T-cell (primary cell): ENCODE data around the gene NCMAP. TPM values are rescaled to one million over a fixed set of nuclear protein-coding genes. Genes with fewer than 3 reads are reported as not detected.

ENCODE experiments used
- ATAC-seq, 4 experiments: fragments of 200-7000 bp in 3 of 4; fragments of 150-1000 bp in 1 of 4; cut with Tn5 transposase; replicated peaks in 1 of 4; 1 replicate in 3 of 4; 2 replicates in 1 of 4; pipeline ENCODE4 v1.10.0; 2021; ENCODE audit warnings: moderate library complexity in 3 of 4, mild to moderate bottlenecking in 2 of 4, moderate number of reproducible peaks in 1 of 4
- CTCF ChIA-PET, 2 donors: fragments of 300-600 bp; sonication (Branson Sonifier 250); formaldehyde crosslinking; loops; one replicate each; lab custom pipeline; 2022; ENCODE audit warnings: antibody characterized with exemption in 2 of 2; lab: Charles Lee
- POLR2A ChIA-PET, 2 donors: fragments of 300-600 bp; sonication (Branson Sonifier 250); formaldehyde crosslinking; loops; one replicate each; lab custom pipeline; 2022; ENCODE audit warnings: antibody characterized with exemption in 2 of 2; lab: Charles Lee
- DNase-seq, 35 experiments: peaks; one replicate each; pipeline versions ENCODE4 v3.0.0 to v3.0.0-alpha.2; 2013 to 2023
- H3K27ac ChIP-seq: one replicate; pipeline ENCODE4 v1.5.1; 2013; ENCODE audit warnings: low read length
- H3K27me3 ChIP-seq, 2 experiments: replicated peaks in 1 of 2; 1 replicate in 1 of 2; 2 replicates in 1 of 2; pipeline versions ENCODE4 v1.6.1 to v1.7.0; 2013; ENCODE audit warnings: low read length in 1 of 2, mixed read lengths in 1 of 2; ENCODE audit not compliant: control insufficient read depth in 2 of 2, insufficient read depth in 2 of 2; ENCODE audit errors: extremely low read depth in 1 of 2
- H3K36me3 ChIP-seq, 2 donors: 1 replicate in 1 of 2; 2 replicates in 1 of 2; pipeline versions ENCODE4 v1.6.1 to v1.7.0; 2013; ENCODE audit warnings: low read length in 1 of 2; ENCODE audit not compliant: control insufficient read depth in 2 of 2, insufficient read depth in 1 of 2; ENCODE audit errors: extremely low read depth in 1 of 2
- H3K4me1 ChIP-seq, 2 experiments: 1 replicate in 1 of 2; 2 replicates in 1 of 2; pipeline versions ENCODE4 v1.6.1 to v1.7.0; 2013; ENCODE audit warnings: low read length in 2 of 2, mixed read lengths in 1 of 2; ENCODE audit not compliant: insufficient read depth in 2 of 2, control insufficient read depth in 1 of 2; ENCODE audit errors: extremely low read depth in 1 of 2
- H3K4me3 ChIP-seq, 2 donors: 1 replicate in 1 of 2; 2 replicates in 1 of 2; pipeline versions ENCODE4 v1.5.1 to v1.7.0; 2013; ENCODE audit warnings: mild to moderate bottlenecking in 2 of 2, low read length in 1 of 2, moderate library complexity in 1 of 2; ENCODE audit not compliant: control insufficient read depth in 1 of 2; ENCODE audit errors: extremely low read depth in 1 of 2
- H3K9me3 ChIP-seq: 2 replicates; pipeline ENCODE4 v1.7.0; 2013
- H3K27ac Mint-ChIP-seq, 2 donors: one replicate each; pipeline ENCODE4 v1.8.0; 2020 to 2021; ENCODE audit warnings: mild to moderate bottlenecking in 2 of 2, mixed read lengths in 2 of 2
- H3K27me3 Mint-ChIP-seq, 2 donors: one replicate each; pipeline ENCODE4 v1.8.0; 2021 to 2022; ENCODE audit warnings: mixed read lengths in 2 of 2
- H3K36me3 Mint-ChIP-seq: one replicate; pipeline ENCODE4 v1.8.0; 2021; ENCODE audit warnings: mixed read lengths
- H3K4me1 Mint-ChIP-seq, 3 donors: one replicate each; pipeline ENCODE4 v1.8.0; 2020 to 2022; ENCODE audit warnings: mixed read lengths in 3 of 3, mild to moderate bottlenecking in 1 of 3
- H3K4me3 Mint-ChIP-seq, 3 donors: one replicate each; pipeline ENCODE4 v1.8.0; 2020 to 2022; ENCODE audit warnings: mild to moderate bottlenecking in 3 of 3, mixed read lengths in 3 of 3, moderate library complexity in 3 of 3
- H3K9me3 Mint-ChIP-seq, 3 donors: one replicate each; pipeline ENCODE4 v1.8.0; 2020 to 2022; ENCODE audit warnings: mixed read lengths in 3 of 3
- WGBS: methylation state at CpG from one replicate; pipeline ENCODE4 v1.1.5; 2013; ENCODE audit warnings: missing lambda C conversion rate; ENCODE audit not compliant: insufficient coverage; 5-methylcytosine and 5-hydroxymethylcytosine counted together
- total RNA-seq, 35 experiments: library from RNA in 6 of 35; stranded (reverse) in 6 of 35; fragments of 120-200 nt in 1 of 35; gene quantifications; one replicate each; pipeline versions ENCODE4 v1.2.1 to v1.2.4 and lab custom pipeline; 2013 to 2026

NCMAP gene
- total RNA-seq, 5 donors from 2014 or later (not counting 1 experiment from before 2014, with no cell fraction given), result 0.13 to 0.23 (median 0.19) TPM; not detected in 1

DNA sequence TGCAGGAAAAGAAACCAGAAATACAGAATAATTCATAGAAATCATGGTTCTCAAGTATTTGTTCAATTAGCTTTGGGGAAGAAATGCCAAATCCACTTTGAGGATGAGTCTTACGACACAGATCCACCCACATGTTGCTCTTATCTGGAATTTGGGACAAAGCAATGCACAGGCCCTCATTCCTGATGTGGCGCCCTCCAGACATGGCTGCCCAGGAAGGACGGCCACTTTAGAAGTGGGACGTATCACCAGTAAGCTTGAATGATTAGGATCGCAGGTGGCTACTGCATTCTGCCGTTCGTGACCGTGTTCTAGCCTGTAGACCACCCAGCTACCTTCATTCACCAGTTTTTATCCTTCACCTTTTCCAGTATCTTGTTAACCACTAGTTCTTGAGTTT lies 20.1 kb upstream of the NCMAP start:
- CTCF ChIA-PET, result interaction anchor here (0.6 to 2.7 kb wide), 12 partner anchors 9 to 981 kb away, joined by 3 to 19 read pairs (median 6); partner anchors contain the start of genes NIPAL3 (in 1 of the 2) and RCAN3 (in 1 of the 2)
- Mint-ChIP-seq H3K9me3 (no peaks in the 10 kb centered on the region), H3K27ac (peak overlapping the region; percentile 99), H3K4me1 (peaks cover 73 to 83% (median 79%) of the 10 kb centered on the region in 3 donors), H3K4me3 (peak overlapping the region; percentile 79 to 83 (median 81)), H3K36me3 (peaks cover 52% of the 10 kb centered on the region), H3K27me3 (no peaks in the 10 kb centered on the region)
- POLR2A ChIA-PET, result interaction anchor here in 1 of 2 donors (0.6 to 2.2 kb wide), 7 partner anchors 21 to 746 kb away, joined by 3 to 18 read pairs (median 5); partner anchors contain the start of gene RCAN3
- WGBS, result 77% methylated on average over 3 of the region's 8 CpGs
- Histone ChIP-seq H3K27ac (peak overlapping the region; percentile 98), H3K27me3 (no peaks in the 10 kb centered on the region), H3K9me3 (no peaks in the 10 kb centered on the region), H3K4me3 (no peak overlapping the region), H3K36me3 (peaks cover 0 to 32% of the 10 kb centered on the region in 2 donors), H3K4me1 (peaks cover 21 to 36% of the 10 kb centered on the region in 2 experiments)
- ATAC-seq (no peak), DNase-seq (peak in 1 of 35 experiments; percentile 27)

DNA sequence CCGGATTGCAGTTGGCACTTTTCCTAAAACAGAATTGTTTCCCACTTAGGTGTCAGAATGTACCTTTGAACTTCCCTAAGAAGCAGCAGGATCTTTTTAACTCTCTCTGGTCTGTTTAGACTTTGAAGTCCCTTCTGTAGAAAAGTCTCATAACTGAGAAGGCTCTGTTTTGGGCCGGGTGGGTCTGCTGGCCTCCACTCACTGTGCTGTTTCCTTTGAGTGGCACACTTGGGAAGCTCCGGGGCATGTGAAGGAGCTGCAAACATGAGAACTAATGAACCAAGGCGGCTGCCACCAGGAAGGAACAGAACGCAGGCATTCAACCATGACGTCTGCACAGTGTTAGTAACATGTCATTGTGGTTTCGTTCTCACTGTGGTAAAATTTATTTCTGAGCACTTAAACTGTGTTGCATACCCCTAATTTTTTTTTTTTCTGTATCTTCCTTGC lies 19.5 kb upstream of the NCMAP start:
- peak overlapping the region; percentile 98 for H3K27ac ChIP-seq
- POLR2A ChIA-PET, result interaction anchor here (0.5 to 2.2 kb wide), 6 partner anchors 22 to 54 kb away, joined by 3 to 18 read pairs (median 8); partner anchors contain the start of gene RCAN3 (in 1 of the 2)

DNA sequence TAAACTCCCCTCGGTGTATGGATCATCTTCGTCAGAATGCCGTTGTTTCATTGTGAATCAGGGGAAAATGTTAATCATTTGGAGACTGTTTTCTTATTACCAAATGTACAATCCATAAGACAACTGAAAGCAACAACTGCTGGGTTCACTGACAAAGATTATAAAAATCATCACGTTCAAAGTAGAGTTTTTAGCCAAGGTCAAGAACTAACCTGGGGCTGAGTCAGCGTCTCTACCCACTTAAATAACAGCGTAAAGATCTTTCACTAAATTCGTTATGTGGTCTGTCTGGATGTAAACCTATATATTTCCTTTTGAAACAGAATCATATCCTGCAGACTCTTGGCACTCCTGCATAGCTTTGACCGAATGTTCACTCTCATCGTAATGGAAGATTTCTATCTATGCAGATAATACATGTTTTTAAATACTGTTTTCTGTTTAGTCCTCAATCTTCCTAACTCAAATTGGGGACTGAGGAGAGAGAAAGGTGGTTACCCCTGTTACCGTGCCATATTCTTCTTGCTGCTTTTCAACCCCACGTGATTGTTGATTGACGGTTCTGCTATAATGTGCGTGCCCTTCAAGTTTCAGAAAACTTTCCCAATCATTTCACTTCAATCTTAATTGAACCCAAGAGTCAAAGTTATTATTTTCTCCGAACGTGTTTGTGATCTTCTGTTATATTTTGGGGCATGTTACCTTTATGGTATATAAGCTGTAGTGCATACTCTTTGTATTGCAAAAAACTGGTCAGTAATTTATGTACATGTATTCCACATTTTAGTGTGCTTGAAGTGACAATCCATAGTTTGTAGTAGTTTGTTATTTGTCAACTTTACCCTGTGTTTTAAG lies 15.6 kb upstream of the NCMAP start:
- DNase-seq, result no peak
- Mint-ChIP-seq H3K27ac (peak overlapping the region; percentile 85 to 87), H3K36me3 (peaks cover 34% of the 10 kb centered on the region), H3K27me3 (no peaks in the 10 kb centered on the region), H3K4me1 (peaks cover 58 to 85% (median 82%) of the 10 kb centered on the region in 3 donors), H3K9me3 (no peaks in the 10 kb centered on the region), H3K4me3 (peak overlapping the region; percentile 5 to 47 (median 40))
- Histone ChIP-seq H3K27me3 (no peaks in the 10 kb centered on the region), H3K9me3 (no peaks in the 10 kb centered on the region), H3K27ac (peak overlapping the region; percentile 8), H3K36me3 (peaks cover 0 to 21% of the 10 kb centered on the region in 2 donors), H3K4me1 (peaks cover 21 to 27% of the 10 kb centered on the region in 2 experiments), H3K4me3 (no peak overlapping the region)
- ChIA-PET CTCF (interaction anchor here (0.9 to 1.3 kb wide), 3 partner anchors 47 to 125 kb away, joined by 3 to 5 read pairs (median 3); partner anchors contain the start of gene NIPAL3 (in 1 of the 2)), POLR2A (interaction anchor here in 1 of 2 donors (0.5 to 0.6 kb wide), 2 partner anchors 18 to 39 kb away, joined by 3 to 4 read pairs; no protein-coding TSS in a partner anchor)
- ATAC-seq, result no peak
- no CpG with 5 or more reads among the region's 15 CpGs for WGBS

More for the DNA sequence above, 19.5 kb upstream of the NCMAP start:
- H3K4me3 Mint-ChIP-seq, result peak overlapping the region; percentile 79 to 83 (median 81)
- DNase-seq, result peak; percentile 14 to 93 (median 82)
- Histone ChIP-seq H3K27me3 (no peaks in the 10 kb centered on the region), H3K4me1 (peaks cover 23 to 38% of the 10 kb centered on the region in 2 experiments), H3K36me3 (peaks cover 0 to 32% of the 10 kb centered on the region in 2 donors), H3K9me3 (no peaks in the 10 kb centered on the region), H3K4me3 (no peak overlapping the region)
- H3K4me1 Mint-ChIP-seq, result peaks cover 73 to 86% (median 81%) of the 10 kb centered on the region in 3 donors
- no peaks in the 10 kb centered on the region for H3K9me3 Mint-ChIP-seq
- H3K36me3 Mint-ChIP-seq, result peaks cover 50% of the 10 kb centered on the region
- peak; percentile 50 to 84 (median 54) for ATAC-seq
- CTCF ChIA-PET, result interaction anchor here (0.8 to 2.7 kb wide), 9 partner anchors 10 to 338 kb away, joined by 4 to 19 read pairs (median 6); partner anchors contain the start of genes NIPAL3 (in 1 of the 2) and RCAN3 (in 1 of the 2)
- no peaks in the 10 kb centered on the region for H3K27me3 Mint-ChIP-seq
- WGBS, result 0% methylated on average over 4 of the region's 7 CpGs
- H3K27ac Mint-ChIP-seq, result peak overlapping the region; percentile 99

DNA sequence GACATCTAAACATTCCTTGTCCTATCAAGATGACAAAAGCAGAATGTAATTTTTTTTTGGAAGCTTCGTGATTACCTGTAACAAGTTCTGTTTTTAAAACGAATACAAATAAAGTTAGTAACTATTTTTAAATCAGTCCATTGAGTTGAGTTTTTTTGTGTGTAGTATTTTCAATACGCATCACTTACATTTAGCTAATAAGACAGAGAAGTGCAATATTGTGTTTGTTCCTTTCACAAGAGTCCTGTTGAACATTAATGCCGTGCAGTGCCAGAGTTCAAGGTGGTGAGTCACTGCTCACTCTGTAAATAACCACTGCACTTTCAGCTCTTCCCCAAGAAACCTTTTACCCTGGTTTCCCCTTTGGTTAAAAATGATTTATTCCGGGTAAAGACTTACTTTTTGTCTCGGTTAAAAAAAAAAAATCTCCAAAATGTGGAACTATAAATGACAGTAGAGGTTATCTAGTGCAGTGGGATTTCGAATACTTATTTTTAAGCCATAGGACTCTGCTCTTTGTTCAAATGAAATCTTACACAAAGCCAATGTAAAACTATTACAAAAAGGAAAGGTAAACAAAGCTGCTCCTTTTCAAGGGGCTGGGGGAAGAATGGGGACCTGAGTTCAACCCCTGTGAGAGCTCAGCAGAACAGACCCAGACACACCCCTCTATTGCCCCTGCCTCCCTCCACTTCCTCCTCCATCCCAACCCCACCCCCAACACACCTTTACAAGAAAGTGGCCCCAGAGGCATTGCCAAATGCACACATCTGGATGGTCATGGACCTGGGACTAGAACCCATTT lies 14.8 kb upstream of the NCMAP start:
- H3K4me1 Mint-ChIP-seq, result peaks cover 59 to 85% (median 82%) of the 10 kb centered on the region in 3 donors
- H3K36me3 ChIP-seq, result peaks cover 0 to 16% of the 10 kb centered on the region in 2 donors
- DNase-seq (peak in 2 of 35 experiments; percentile 33 to 41), ATAC-seq (peak in 3 of 4 experiments; percentile 67 to 74 (median 71))
- no CpG with 5 or more reads among the region's 7 CpGs for WGBS
- no peaks in the 10 kb centered on the region for H3K9me3 ChIP-seq
- H3K27me3 Mint-ChIP-seq, result no peaks in the 10 kb centered on the region
- peak overlapping the region in 2 of 3 donors; percentile 40 to 47 for H3K4me3 Mint-ChIP-seq
- ChIA-PET CTCF (interaction anchor here (0.6 to 1.3 kb wide), 4 partner anchors 15 to 126 kb away, joined by 3 to 5 read pairs (median 4); partner anchors contain the start of gene NIPAL3 (in 1 of the 2)), POLR2A (interaction anchor here in 1 of 2 donors (0.5 to 0.7 kb wide), 3 partner anchors 17 to 40 kb away, joined by 3 to 6 read pairs (median 4); no protein-coding TSS in a partner anchor)
- no peaks in the 10 kb centered on the region for H3K9me3 Mint-ChIP-seq
- no peak overlapping the region for H3K27ac ChIP-seq
- H3K4me1 ChIP-seq, result peaks cover 15 to 20% of the 10 kb centered on the region in 2 experiments
- no peak overlapping the region for H3K4me3 ChIP-seq
- H3K27ac Mint-ChIP-seq, result peak overlapping the region; percentile 85 to 87
- no peaks in the 10 kb centered on the region for H3K27me3 ChIP-seq
- H3K36me3 Mint-ChIP-seq, result peaks cover 33% of the 10 kb centered on the region

DNA sequence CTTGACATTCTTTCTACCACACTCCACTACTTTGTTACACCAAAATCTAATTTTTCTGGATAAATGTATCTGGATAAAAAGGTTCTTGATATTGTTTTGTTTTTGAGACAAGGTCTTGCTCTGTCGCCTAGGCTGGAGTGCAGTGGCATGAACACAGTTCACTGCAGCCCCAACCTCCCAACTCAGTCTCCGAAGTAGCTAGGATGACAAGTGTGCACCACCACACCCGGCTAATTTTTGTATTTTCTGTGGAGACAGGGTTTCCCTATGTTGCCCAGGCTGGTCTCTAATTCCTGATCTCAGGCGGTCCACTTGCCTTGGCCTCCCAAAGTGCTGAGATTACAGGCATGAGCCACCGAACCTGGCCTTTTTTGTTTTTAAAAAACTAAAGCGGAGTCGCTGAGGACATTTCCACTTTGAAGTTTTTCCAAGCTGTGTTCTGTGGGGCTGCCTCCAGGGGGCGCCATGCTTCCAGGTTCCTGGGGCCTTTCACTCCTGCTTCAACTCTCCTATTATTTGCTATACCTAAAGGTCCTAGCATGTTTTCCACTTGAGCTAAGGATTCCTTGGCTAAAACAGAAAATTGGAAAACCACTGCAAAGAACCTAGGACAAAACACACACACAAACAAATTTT lies 14.1 kb upstream of the NCMAP start:
- no peak for ATAC-seq
- H3K4me1 ChIP-seq, result peaks cover 8 to 15% of the 10 kb centered on the region in 2 experiments
- H3K4me1 Mint-ChIP-seq, result peaks cover 52 to 78% (median 74%) of the 10 kb centered on the region in 3 donors
- no peaks in the 10 kb centered on the region for H3K9me3 ChIP-seq
- no peaks in the 10 kb centered on the region for H3K27me3 Mint-ChIP-seq
- no peaks in the 10 kb centered on the region for H3K27me3 ChIP-seq
- peak overlapping the region; percentile 61 to 87 for H3K27ac Mint-ChIP-seq
- no peak overlapping the region for H3K4me3 Mint-ChIP-seq
- H3K9me3 Mint-ChIP-seq, result no peaks in the 10 kb centered on the region
- H3K36me3 Mint-ChIP-seq, result peaks cover 27% of the 10 kb centered on the region
- ChIA-PET CTCF (interaction anchor here (0.6 to 1.3 kb wide), 5 partner anchors 16 to 726 kb away, joined by 3 to 5 read pairs (median 4); no protein-coding TSS in a partner anchor), POLR2A (no interaction called here)
- peaks cover 0 to 11% of the 10 kb centered on the region in 2 donors for H3K36me3 ChIP-seq
- no peak overlapping the region for H3K4me3 ChIP-seq
- 76% methylated on average over 7 of the region's 8 CpGs for WGBS
- no peak overlapping the region for H3K27ac ChIP-seq
- peak in 4 of 35 experiments; percentile 14 to 47 (median 26) for DNase-seq
